HG03095 (cell line): Measurements from ENCODE around the gene SRPRB.

Source experiments
- ATAC-seq: cut with Tn5 transposase; IDR thresholded peaks from one replicate; pipeline ENCODE4 v1.9.1; 2021; ENCODE audit warnings: moderate library complexity; ENCODE audit not compliant: unreplicated experiment

SRPRB gene

DNA sequence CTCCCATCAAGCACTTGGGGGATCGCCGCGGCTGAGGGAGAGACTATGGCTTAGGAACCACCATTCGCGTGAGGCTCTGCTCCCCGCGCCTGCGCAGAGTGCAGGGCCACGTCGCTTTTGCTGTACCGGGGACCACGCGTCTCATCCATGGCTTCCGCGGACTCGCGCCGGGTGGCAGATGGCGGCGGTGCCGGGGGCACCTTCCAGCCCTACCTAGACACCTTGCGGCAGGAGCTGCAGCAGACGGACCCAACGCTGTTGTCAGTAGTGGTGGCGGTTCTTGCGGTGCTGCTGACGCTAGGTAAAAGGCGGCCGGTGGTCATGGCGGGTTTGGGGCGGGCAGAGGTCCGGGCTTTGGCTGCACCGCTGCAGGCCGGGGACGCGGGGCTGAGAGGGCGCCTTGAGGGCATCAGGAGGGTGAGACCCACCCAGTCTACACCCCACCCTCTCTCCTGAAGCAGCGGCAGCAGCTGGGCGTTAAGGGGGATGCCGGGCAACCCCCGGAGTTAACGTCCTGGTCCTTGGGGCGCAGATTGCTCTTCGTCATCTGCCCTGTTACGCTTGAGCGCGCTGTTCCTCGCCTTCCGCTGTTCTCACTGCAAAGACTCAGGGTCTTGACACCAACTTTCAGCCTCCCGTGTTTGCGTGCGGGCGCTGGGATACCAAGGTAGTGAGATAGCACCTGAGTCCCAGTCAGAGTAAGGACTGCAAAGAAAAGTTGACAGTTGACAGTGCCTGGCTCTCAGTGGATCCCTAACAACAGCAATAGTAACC is at the start of gene SRPRB:
Gene SRPRB, plus strand, starts transcription at position 114 of the 774 bp plus-strand sequence. Its CDS starts 34 bp downstream, at position 148.
- peak; percentile 98 for ATAC-seq

- no peak for ATAC-seq
These were observed 48.6 kb upstream of the SRPRB start for GRCh38 chr3:133756716-133757694.

DNA sequence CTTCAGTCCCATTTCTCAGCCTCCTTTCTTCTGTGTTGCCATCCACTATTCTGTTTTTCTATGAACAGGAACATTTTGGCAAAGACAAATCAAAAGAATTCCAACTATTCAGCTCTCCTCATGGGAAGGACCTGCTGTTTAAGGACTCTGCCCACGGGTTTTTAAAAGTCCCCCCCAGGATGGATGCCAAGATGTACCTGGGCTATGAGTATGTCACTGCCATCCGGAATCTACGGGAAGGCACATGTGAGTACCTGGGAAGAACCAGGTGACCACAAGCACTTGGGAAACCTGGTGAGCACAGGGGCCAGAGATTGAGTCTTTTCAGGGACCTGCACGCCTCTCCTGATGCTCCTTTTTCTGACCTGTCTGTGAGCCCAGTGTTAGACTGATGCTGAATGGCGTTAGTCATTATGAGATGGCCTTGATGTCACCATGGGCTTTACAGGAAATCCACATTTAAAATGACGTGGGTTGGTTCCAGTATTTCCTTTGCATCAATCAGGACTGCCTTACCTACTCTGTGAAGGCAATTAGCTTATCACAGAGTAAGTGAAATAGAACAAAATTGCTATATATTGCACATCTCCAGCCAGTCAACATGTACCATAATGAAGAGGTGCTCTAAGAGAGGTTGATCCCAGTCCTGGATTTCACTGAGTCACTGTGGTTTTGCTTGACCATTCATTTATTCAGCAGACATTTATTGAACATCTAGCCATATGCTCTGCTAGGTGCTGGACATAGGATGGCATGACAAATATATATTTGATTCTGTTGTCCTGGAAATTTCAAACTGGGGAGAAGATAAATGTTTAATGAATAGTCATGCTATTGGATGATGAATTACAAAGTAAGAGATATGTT is 47.7 kb upstream of the SRPRB start:
- no peak for ATAC-seq

GRCh38 chr3:133758568-133758928 is 47.1 kb upstream of the SRPRB start:
- no peak for ATAC-seq

GRCh38 chr3:133758964-133759739 is 46.5 kb upstream of the SRPRB start:
- ATAC-seq = no peak

DNA sequence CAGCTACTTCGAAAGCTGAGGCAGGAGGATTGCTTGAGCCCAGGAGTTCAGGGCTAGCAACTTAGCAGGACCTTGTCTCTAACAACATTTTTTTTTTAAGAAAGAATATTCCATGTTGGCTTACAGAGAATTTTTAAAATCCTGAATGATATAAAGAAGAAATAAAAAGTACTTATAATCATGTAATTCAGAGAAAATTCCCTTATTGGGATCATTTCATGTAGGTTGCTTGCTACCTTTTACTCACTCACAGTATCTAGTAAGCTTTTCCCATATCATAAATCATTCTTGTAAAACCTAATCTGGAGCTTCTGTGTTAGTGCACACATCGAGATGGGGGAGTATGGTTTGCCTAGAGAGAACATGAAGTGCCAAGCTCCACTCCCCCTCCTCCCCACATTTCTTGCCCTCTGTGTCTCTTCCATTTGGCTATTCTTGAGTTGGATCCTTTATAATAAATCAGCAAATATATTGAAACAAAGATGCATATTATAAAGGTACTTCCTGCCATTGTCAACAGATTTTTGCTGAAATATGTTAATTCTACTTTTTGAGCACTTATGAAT is 45.8 kb upstream of the SRPRB start:
- ATAC-seq = no peak

- ATAC-seq = no peak
These were observed 44.7 kb upstream of the SRPRB start for GRCh38 chr3:133760916-133761315.

- ATAC-seq = no peak
These were observed 43.8 kb upstream of the SRPRB start for GRCh38 chr3:133761605-133762484.

DNA sequence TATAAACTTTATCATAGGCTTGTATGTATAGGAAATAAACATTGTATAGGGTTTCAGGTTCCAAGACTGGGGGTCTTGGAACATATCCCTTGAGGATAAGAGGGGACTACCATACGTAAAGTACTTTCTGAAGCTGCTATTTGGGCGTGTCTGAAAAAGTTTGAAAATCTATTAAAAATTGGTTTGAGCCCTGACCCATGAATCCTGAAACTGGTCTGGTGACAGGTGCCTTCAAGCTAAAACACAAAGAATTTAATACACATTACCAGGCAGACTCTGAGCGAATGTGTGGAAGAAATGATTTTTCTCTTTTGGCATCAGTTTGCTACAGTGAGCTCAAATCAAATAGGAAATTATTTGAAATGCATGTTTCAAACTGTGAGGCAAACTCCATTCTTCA is 43.1 kb upstream of the SRPRB start:
- ATAC-seq = no peak

DNA sequence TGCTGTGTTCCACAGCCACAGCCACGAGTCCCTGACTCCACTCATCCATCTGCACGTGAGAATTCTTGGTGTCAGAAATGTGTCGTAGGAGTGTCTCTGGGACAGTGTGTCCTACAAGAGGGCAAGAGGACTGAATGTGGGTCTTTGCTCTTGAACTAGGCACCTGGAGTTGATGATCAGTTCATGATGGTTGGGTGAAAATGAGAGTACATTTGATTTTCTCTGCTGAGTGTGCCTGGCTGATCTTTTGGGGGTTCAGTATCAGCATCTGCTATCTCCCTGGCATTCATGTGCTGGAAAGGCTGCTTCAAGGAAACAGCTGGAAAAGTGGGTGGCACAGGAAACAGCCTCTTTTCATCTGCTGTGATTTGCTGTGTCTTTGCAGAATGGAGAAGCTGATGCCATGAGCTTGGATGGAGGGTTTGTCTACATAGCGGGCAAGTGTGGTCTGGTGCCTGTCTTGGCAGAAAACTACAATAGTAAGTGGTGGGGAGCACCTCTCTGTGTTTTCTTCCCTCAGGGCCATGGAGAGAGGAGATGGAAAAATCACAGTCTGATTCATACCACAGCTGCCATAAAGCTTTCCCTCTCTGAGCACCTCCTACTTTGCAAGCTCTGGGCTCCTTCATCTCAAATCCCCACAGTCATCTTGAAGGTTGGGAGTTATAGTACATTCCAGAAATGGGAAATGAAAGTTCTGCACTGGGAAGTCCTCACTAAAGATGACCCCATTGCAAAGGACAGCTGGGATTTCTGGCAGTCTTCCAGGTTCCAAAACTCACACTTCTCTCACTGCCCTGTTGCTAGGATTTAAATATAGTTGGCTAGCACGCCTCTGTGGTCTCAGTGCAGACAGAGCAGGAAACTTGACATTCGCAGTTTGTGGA is 41.6 kb upstream of the SRPRB start:
- ATAC-seq = no peak

DNA sequence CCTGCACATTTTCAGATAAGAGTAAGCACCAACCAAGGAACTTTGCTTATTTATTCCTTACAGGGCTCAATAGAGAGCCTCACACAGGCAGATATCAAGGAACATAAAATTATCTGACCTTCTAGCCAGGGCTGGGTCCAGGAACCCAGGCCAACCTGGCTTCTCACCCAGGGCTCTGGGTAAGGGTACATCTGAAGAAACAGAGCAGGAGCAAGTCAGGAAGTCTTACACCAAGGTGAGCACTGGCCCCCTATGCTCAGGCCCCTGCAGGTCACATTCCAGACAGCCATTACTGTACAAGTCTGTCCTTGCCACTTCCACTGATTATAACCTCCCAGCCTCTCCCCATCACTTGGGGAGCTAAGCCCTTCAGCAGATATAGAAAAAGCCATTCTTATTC is 40.4 kb upstream of the SRPRB start:
- no peak for ATAC-seq

- ATAC-seq = no peak
These were observed 38.0 kb upstream of the SRPRB start for GRCh38 chr3:133767607-133768006.

GRCh38 chr3:133769536-133769935 is 36.1 kb upstream of the SRPRB start:
- ATAC-seq = no peak

- ATAC-seq = no peak
These were observed 31.9 kb upstream of the SRPRB start for GRCh38 chr3:133773732-133774131.

GRCh38 chr3:133775309-133775708 is 30.3 kb upstream of the SRPRB start:
- ATAC-seq = no peak

GRCh38 chr3:133775835-133776234 is 29.8 kb upstream of the SRPRB start:
- ATAC-seq = no peak

- no peak for ATAC-seq
These were observed 28.7 kb upstream of the SRPRB start for GRCh38 chr3:133776794-133777438.
